ENCODE results near the gene AP2M1.

- TF ChIP-seq TARDBP (IDR thresholded peaks at IDR 0.05) (no peak), ARNT (IDR thresholded peaks at IDR 0.05) (no peak), SP1 (IDR thresholded peaks at IDR 0.05) (no peak), ELF4 (IDR thresholded peaks at IDR 0.05) (no peak), SUZ12 (IDR thresholded peaks at IDR 0.05) (no peak), BHLHE40 (IDR thresholded peaks at IDR 0.05; ENCODE audit: borderline replicate concordance) (no peak), ZNF384 (IDR thresholded peaks at IDR 0.05) (no peak), FOXM1 (IDR thresholded peaks at IDR 0.05; ENCODE audit: borderline replicate concordance) (no peak)
Measured at GRCh38 chr3:184169896-184170875, 4.5 kb upstream of the AP2M1 start.
